K562 (cell line): ENCODE data around the gene EGLN3. TPM values are rescaled to one million over a fixed set of nuclear protein-coding genes. Genes with fewer than 3 reads are reported as not detected.

Source experiments
- ATAC-seq: fragments of 200-7000 bp; cut with Tn5 transposase; 3 replicates; pipeline ENCODE4 v1.9.1; 2020; ENCODE audit warnings: moderate library complexity
- BruUV-seq: library from RNA; stranded (reverse); fragments of 400-500 nt; replicated peaks from 2 replicates; lab custom pipeline; 2021; lab: Mats Ljungman, UMichigan
- CTCF ChIA-PET: fragments of 300-600 bp; formaldehyde crosslinking; extraction: SDS; loops from one replicate; lab custom pipeline; 2021; ENCODE audit warnings: low intra/inter-chr PET ratio; lab: Yijun Ruan, JAX
- POLR2A ChIA-PET: fragments of 300-600, 350-650 bp; sonication (Branson Sonifier 250); formaldehyde crosslinking; extraction: SDS; loops from one replicate; lab custom pipeline; 2021; ENCODE audit warnings: antibody characterized with exemption, inconsistent platforms; lab: Yijun Ruan, JAX
- DNase-seq, 4 experiments: peaks; one replicate each; pipeline versions ENCODE4 v3.0.0 to v3.0.0-alpha.2; 2011 to 2018; ENCODE audit warnings: low spot score in 3 of 4, mixed read lengths in 3 of 4; ENCODE audit errors: extremely low read depth in 1 of 4
- FAIRE-seq: peaks from 2 replicates; lab custom pipeline; 2011; peaks lifted over from hg19 to GRCh38; lab: Jason Lieb, UNC
- H2AFZ ChIP-seq: 2 replicates; pipeline ENCODE4 v1.6.0; 2011; ENCODE audit warnings: low read depth, low read length, control low read depth, inconsistent platforms
- H3K27ac ChIP-seq: fragments of 200-600 bp; 3 replicates; pipeline ENCODE4 v1.8.0; 2011; ENCODE audit warnings: low read depth, mild to moderate bottlenecking, control low read depth, inconsistent platforms, low read length, moderate library complexity, mixed read lengths; ENCODE audit errors: extremely low read depth
- H3K27me3 ChIP-seq, 2 experiments: fragments of 300-600 bp in 1 of 2; 2 replicates in 1 of 2; 3 replicates in 1 of 2; pipeline versions ENCODE4 v1.6.0 to v1.8.0; 2011; ENCODE audit warnings: inconsistent platforms in 2 of 2, low read length in 2 of 2, mild to moderate bottlenecking in 1 of 2, mixed read lengths in 1 of 2, moderate library complexity in 1 of 2; ENCODE audit not compliant: control insufficient read depth in 2 of 2, insufficient read depth in 2 of 2
- H3K36me3 ChIP-seq: fragments of 300-600 bp; 3 replicates; pipeline ENCODE4 v1.8.0; 2011; ENCODE audit warnings: mild to moderate bottlenecking, low read length, inconsistent platforms; ENCODE audit not compliant: control insufficient read depth, insufficient read depth
- H3K4me1 ChIP-seq, 2 experiments: fragments of 200-600 bp in 1 of 2; replicated peaks in 1 of 2; 2 replicates in 1 of 2; 3 replicates in 1 of 2; pipeline versions ENCODE4 v1.5.1 to v1.8.0; 2011; ENCODE audit warnings: inconsistent platforms in 2 of 2, low read length in 2 of 2, mild to moderate bottlenecking in 1 of 2, mixed read lengths in 1 of 2, moderate library complexity in 1 of 2; ENCODE audit not compliant: control insufficient read depth in 2 of 2, insufficient read depth in 2 of 2
- H3K4me2 ChIP-seq: 2 replicates; pipeline ENCODE4 v1.6.1; 2011; ENCODE audit warnings: low read length, control low read depth, inconsistent platforms, mixed read lengths; ENCODE audit not compliant: insufficient read depth
- H3K4me3 ChIP-seq: fragments of 200-600 bp; sonication (generic), shearing (Covaris generic); 2 replicates; pipeline ENCODE4 v1.5.1; 2016; ENCODE audit warnings: control low read depth, inconsistent platforms
- H3K79me2 ChIP-seq: fragments of 200-600 bp; 3 replicates; pipeline ENCODE4 v1.8.0; 2011; ENCODE audit warnings: low read length, inconsistent platforms; ENCODE audit not compliant: control insufficient read depth, insufficient read depth
- H3K9ac ChIP-seq, 2 experiments: 2 replicates each; pipeline versions ENCODE4 v1.6.0 to v1.6.1; 2011; ENCODE audit warnings: low read depth in 2 of 2, low read length in 2 of 2, control low read depth in 1 of 2, inconsistent platforms in 1 of 2, mild to moderate bottlenecking in 1 of 2, mixed read lengths in 1 of 2; ENCODE audit not compliant: insufficient read depth in 1 of 2
- H3K9me1 ChIP-seq: one replicate; pipeline ENCODE4 v1.6.0; 2011; ENCODE audit warnings: inconsistent platforms, mild to moderate bottlenecking, low read length, moderate library complexity; ENCODE audit not compliant: control insufficient read depth, insufficient read depth
- H3K9me3 ChIP-seq: replicated peaks from 2 replicates; pipeline ENCODE4 v1.5.1; 2011; ENCODE audit warnings: low read depth, low read length, inconsistent platforms; ENCODE audit not compliant: control insufficient read depth, insufficient read depth
- H4K20me1 ChIP-seq: replicated peaks from 2 replicates; pipeline ENCODE4 v1.6.1; 2011; ENCODE audit warnings: low read length, inconsistent platforms, mixed read lengths; ENCODE audit not compliant: control insufficient read depth, insufficient read depth
- ESRRB ChIP-seq: fragments of 250-450 bp; sonication (Bioruptor Pico); IDR thresholded peaks from 2 replicates; pipeline ENCODE4 v1.5.0; 2020; ENCODE audit warnings: mild to moderate bottlenecking, moderate library complexity, borderline replicate concordance
- EWSR1 ChIP-seq: fragments of 450-650 bp; IDR thresholded peaks from 2 replicates; pipeline ENCODE4 v1.6.1; 2018; ENCODE audit warnings: borderline replicate concordance, mild to moderate bottlenecking, low read depth, moderate library complexity; ENCODE audit not compliant: partially characterized antibody
- HMBOX1 ChIP-seq: sonication (generic); IDR thresholded peaks from 2 replicates; pipeline ENCODE4 v1.6.1; 2016
- RAD21 ChIP-seq, 2 experiments: fragments of 250-450 bp in 1 of 2; fragments of 450-650 bp in 1 of 2; sonication (Bioruptor Pico) in 1 of 2; formaldehyde crosslinking in 1 of 2; IDR thresholded peaks in 1 of 2; conservative IDR thresholded peaks in 1 of 2; 2 replicates each; pipeline versions ENCODE4 v1.4.0 to v1.8.0; 2020 to 2022; ENCODE audit warnings: mild to moderate bottlenecking in 2 of 2, moderate library complexity in 1 of 2
- WGBS: fragments of 100-300 bp; shearing (Covaris generic); methylation state at CpG from one replicate; pipeline ENCODE4 v1.1.6; 2016; ENCODE audit warnings: low coverage, mixed read lengths; ENCODE audit not compliant: insufficient coverage; ENCODE audit errors: missing lambda C conversion rate; 5-methylcytosine and 5-hydroxymethylcytosine counted together
- in situ Hi-C: fragments of 300-500 bp; cut with MboI; formaldehyde crosslinking; loops from 4 replicates; pipeline ENCODE4 v1.15.0; 2018; ENCODE audit warnings: inconsistent platforms, mixed read lengths
- intact Hi-C: fragments of 100-400 bp; cut with micrococcal nuclease; formaldehyde crosslinking; loops from 2 replicates; pipeline ENCODE4 v1.14.2; 2022
- polyA plus RNA-seq, 8 experiments: library from polyadenylated mRNA; depleted of rRNA in 4 of 8; stranded (reverse) in 5 of 8; unstranded in 3 of 8; fragments of >200 nt; fragmentation: Nextera tagmentation in 2 of 8; fragmentation: Illumina TruSeq in 1 of 8; extraction: Ambion mirVana in 2 of 8; extraction: Trizol in 1 of 8; gene quantifications; 2 replicates each; pipeline versions ENCODE4 v1.2.1 to v1.2.3, GENCODE V29; 2011 to 2014; ENCODE audit warnings: inconsistent platforms in 1 of 8, missing spikeins in 1 of 8
- total RNA-seq, 7 experiments: library from RNA; depleted of rRNA in 6 of 7; stranded (reverse); fragments of >200 nt in 6 of 7; fragmentation: Illumina TruSeq in 2 of 7; extraction: Trizol in 2 of 7; gene quantifications; 2 replicates each; pipeline versions ENCODE4 v1.2.1 to v1.2.3, GENCODE V29; 2011 to 2021; ENCODE audit warnings: low replicate concordance in 1 of 7

Gene EGLN3
- total and polyA plus RNA-seq, 9 of the 15 experiments (the other 6 are each of a cell fraction or from before 2014, with no cell fraction given): 2.5 to 87.6 (median 5.8) TPM

DNA sequence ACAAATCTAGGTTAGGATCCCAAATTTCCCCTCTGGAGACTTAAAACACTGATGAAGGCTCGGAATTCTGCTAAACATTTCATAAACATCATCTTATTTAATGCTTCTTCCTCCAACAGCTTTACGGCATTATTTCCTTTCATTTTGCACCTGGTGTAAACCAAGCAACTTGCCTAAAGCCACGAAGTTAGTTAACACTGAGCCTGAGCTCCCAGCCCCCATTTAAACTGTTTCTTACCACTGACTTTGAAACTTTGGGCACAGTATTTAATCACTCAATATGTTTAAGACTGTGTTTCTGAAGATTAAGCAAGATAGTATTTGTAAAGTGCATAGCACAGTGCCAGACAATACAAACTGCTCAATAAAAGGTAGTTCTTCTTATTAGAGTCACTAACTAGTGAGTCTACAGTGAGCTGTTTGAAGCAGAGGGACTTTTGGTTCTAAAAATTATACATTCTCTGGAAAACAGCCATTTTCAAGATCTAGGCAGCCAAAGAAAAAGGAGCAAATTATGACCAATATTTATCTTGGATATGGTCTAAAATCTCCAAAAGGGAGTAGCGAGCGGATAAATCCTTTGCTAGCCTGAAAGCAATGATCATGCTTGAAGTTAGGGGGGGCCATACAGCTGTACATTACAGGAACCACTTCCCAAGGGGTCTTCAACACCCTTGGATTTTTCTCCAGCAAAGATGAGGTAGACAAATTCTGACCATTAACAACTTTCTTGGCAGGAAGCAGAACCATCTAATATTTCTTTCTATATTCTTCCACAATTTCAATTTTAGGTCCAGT is 4.0 kb downstream of the EGLN3 start:
- intact Hi-C loops: loop anchor here (5.0 kb wide), 2 partner anchors 100 to 150 kb away; no protein-coding TSS in a partner anchor
- H3K4me2 ChIP-seq: peak overlapping the region; percentile 72
- BruUV-seq: no TSS peak
- peak overlapping the region; percentile 20; the same call in 2 of the 3 replicates for H3K27ac ChIP-seq
- WGBS: 24% methylated on average over 4 of the region's 5 CpGs
- H3K9me1 ChIP-seq: no peaks in the 10 kb centered on the region
- no peak for ATAC-seq
- peaks cover 26% of the 10 kb centered on the region for H3K36me3 ChIP-seq
- peak overlapping the region in 1 of 2 experiments; percentile 60; a peak in 2 of 4 replicates for H3K9ac ChIP-seq
- H3K79me2 ChIP-seq: peaks cover 90% of the 10 kb centered on the region
- in situ Hi-C loops: loop anchor here (10.0 kb wide), 1 partner anchor 158 kb away; no protein-coding TSS in a partner anchor
- FAIRE-seq: no peak
- no peaks in the 10 kb centered on the region for H3K27me3 ChIP-seq
- peaks cover 14 to 25% of the 10 kb centered on the region in 2 experiments; a peak in 4 of 5 replicates for H3K4me1 ChIP-seq
- peak overlapping the region; percentile 60 for H3K4me3 ChIP-seq
- H2AFZ ChIP-seq: no peak overlapping the region
- ChIA-PET CTCF (interaction anchor here (1.0 kb wide), 1 partner anchor 152 kb away, joined by 3 read pairs; no protein-coding TSS in a partner anchor), POLR2A (interaction anchor here (0.6 to 2.5 kb wide), 9 partner anchors 11 to 240 kb away, joined by 3 to 8 read pairs (median 3); no protein-coding TSS in a partner anchor)
- no peaks in the 10 kb centered on the region for H3K9me3 ChIP-seq
- H4K20me1 ChIP-seq: 0 out of 2 replicates have a peak, but pooled peaks cover 6% of the 10 kb centered on the region
- TF ChIP-seq RAD21 (CRISPR knock-in tag; conservative IDR thresholded peaks at IDR 0.05 in 1 of 2, IDR thresholded peaks at IDR 0.05 in 1 of 2): 0 out of 4 replicates have a peak, but pooled peaks have one; percentile 11 to 15
- TF ChIP-seq EWSR1: no peak
- TF ChIP-seq HMBOX1: peak; percentile 74
- no peak for TF ChIP-seq ESRRB (CRISPR knock-in tag)
- DNase-seq: no peak
